Neutrophil (primary cell): Measurements from ENCODE around the gene SOST.

Experiments used
- H3K27ac ChIP-seq: fragments of 200-600 bp; sonication (generic); 2 replicates; pipeline ENCODE4 v1.5.1; 2016; ENCODE audit warnings: mild to moderate bottlenecking, moderate library complexity
- H3K27me3 ChIP-seq: fragments of 200-600 bp; sonication (generic); 2 replicates; pipeline ENCODE4 v1.6.0; 2016; ENCODE audit warnings: mild to moderate bottlenecking
- H3K36me3 ChIP-seq: fragments of 200-600 bp; sonication (generic); 2 replicates; pipeline ENCODE4 v1.5.1; 2017
- H3K4me1 ChIP-seq, 2 experiments: fragments of 200-600 bp in 1 of 2; sonication (generic) in 1 of 2; 1 replicate in 1 of 2; 2 replicates in 1 of 2; pipeline versions ENCODE4 v1.5.1 to v1.6.1; 2013 to 2016; ENCODE audit warnings: low read depth in 1 of 2, low read length in 1 of 2, mild to moderate bottlenecking in 1 of 2, moderate library complexity in 1 of 2; ENCODE audit not compliant: control insufficient read depth in 1 of 2, insufficient read depth in 1 of 2
- H3K4me3 ChIP-seq, 2 experiments: fragments of 200-600 bp in 1 of 2; sonication (generic) in 1 of 2; 1 replicate in 1 of 2; 2 replicates in 1 of 2; pipeline ENCODE4 v1.5.1; 2013 to 2016; ENCODE audit warnings: low read depth in 1 of 2, low read length in 1 of 2, mild to moderate bottlenecking in 1 of 2, moderate library complexity in 1 of 2
- H3K9me3 ChIP-seq: fragments of 200-600 bp; sonication (generic); 2 replicates; pipeline ENCODE4 v1.5.1; 2016
- TF ChIP-seq, protein P1 (sequence below): fragments of 200-600 bp; sonication (generic); IDR thresholded peaks from 2 replicates; pipeline ENCODE4 v1.5.1; 2016; ENCODE audit warnings: antibody characterized with exemption

The SOST gene

DNA sequence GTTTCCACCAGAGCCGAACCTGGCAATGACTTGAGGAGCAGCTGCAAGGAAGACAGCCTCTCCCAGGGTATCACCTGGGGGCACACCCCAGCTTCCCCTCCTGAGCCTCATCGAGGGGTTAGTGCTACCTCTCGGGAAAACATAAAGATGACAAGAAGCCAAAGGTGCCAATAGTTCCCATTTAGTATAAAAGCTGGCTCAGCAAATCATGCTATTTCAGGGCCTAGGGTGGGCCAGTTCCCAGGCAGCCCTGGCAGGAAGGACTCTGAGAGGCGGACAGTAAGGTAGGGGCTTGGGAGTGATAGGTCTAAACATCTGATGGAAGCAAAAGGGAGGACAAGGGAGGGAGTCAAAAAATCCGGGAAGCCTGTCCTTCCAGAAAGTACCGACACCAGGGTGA, 46.2 kb downstream of the SOST start:
- no peaks in the 10 kb centered on the region for H3K9me3 ChIP-seq
- TF ChIP-seq, protein P1, sequence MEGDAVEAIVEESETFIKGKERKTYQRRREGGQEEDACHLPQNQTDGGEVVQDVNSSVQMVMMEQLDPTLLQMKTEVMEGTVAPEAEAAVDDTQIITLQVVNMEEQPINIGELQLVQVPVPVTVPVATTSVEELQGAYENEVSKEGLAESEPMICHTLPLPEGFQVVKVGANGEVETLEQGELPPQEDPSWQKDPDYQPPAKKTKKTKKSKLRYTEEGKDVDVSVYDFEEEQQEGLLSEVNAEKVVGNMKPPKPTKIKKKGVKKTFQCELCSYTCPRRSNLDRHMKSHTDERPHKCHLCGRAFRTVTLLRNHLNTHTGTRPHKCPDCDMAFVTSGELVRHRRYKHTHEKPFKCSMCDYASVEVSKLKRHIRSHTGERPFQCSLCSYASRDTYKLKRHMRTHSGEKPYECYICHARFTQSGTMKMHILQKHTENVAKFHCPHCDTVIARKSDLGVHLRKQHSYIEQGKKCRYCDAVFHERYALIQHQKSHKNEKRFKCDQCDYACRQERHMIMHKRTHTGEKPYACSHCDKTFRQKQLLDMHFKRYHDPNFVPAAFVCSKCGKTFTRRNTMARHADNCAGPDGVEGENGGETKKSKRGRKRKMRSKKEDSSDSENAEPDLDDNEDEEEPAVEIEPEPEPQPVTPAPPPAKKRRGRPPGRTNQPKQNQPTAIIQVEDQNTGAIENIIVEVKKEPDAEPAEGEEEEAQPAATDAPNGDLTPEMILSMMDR = no peak
- no peak overlapping the region for H3K4me3 ChIP-seq
- no peak overlapping the region for H3K27ac ChIP-seq
- H3K4me1 ChIP-seq = peaks cover 19 to 23% of the 10 kb centered on the region in 2 experiments
- H3K27me3 ChIP-seq = peaks cover 51% of the 10 kb centered on the region
- H3K36me3 ChIP-seq = no peaks in the 10 kb centered on the region

DNA sequence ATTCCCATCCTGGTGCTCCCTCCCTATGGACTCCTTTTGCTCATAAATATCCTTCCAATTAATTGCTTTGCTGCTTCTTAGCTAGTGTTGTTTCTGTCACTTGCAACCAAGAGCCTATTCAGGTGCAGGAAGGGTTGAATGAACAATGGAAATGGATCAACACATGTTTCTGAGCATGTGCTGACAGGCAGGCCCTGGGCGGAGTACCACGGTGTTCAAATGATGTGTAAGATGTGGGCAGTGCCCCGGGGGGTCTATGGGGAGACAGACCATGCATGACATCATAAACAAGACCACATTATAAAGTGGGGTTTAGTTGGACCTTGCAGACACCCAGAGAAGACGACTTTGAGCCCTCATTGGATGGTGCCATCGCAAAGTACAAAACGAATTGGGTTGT, 48.5 kb downstream of the SOST start:
- Histone ChIP-seq H3K4me1 (peaks cover 19 to 23% of the 10 kb centered on the region in 2 experiments), H3K9me3 (no peaks in the 10 kb centered on the region), H3K36me3 (no peaks in the 10 kb centered on the region), H3K27ac (no peak overlapping the region), H3K27me3 (peaks cover 46% of the 10 kb centered on the region), H3K4me3 (no peak overlapping the region)
- TF ChIP-seq, protein P1 = no peak

DNA sequence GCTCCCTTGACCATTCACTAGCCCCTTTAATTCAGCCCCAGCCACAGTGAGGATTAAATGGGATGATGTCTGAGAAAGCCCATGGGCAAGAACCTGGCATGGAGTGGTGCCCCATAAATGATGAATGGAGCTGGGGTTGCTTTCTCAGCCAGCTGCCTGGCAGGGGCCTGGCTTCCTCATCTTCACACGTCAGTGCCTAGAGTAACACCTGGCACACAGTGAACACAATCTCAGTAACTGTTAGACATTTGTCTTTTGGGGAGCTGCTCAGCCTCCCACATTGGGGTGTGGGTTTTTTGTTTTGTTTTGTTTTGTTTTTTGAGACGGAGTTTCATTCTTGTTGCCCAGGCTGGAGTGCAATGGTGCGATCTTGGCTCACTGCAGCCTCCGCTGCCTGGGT, 49.4 kb downstream of the SOST start:
- Histone ChIP-seq H3K4me3 (no peak overlapping the region), H3K27me3 (peaks cover 41% of the 10 kb centered on the region), H3K4me1 (peaks cover 15 to 18% of the 10 kb centered on the region in 2 experiments), H3K27ac (no peak overlapping the region), H3K9me3 (no peaks in the 10 kb centered on the region), H3K36me3 (no peaks in the 10 kb centered on the region)
- TF ChIP-seq, protein P1 = no peak

DNA sequence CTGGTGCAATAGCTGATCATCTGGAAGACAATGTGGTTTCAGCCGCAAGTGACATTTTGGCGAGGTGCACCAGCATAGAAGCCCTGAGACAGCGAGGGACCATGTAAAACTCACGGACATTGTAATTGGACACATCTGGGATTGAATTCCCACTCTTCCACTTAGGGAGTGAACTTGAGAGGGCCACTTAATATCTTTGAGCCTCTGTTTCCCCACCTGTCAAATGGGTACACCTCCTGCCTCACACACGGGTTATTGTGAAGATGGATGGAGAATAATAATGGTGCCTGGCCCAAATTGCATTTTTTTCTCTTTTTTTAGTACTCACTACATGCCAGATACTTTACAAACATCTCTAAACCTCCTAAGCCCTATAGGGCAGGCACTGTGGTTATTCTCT, 51.4 kb downstream of the SOST start:
- Histone ChIP-seq H3K36me3 (no peaks in the 10 kb centered on the region), H3K27me3 (peaks cover 30% of the 10 kb centered on the region), H3K4me1 (no peaks in the 10 kb centered on the region), H3K4me3 (no peak overlapping the region), H3K9me3 (no peaks in the 10 kb centered on the region), H3K27ac (no peak overlapping the region)
- TF ChIP-seq, protein P1 = no peak

DNA sequence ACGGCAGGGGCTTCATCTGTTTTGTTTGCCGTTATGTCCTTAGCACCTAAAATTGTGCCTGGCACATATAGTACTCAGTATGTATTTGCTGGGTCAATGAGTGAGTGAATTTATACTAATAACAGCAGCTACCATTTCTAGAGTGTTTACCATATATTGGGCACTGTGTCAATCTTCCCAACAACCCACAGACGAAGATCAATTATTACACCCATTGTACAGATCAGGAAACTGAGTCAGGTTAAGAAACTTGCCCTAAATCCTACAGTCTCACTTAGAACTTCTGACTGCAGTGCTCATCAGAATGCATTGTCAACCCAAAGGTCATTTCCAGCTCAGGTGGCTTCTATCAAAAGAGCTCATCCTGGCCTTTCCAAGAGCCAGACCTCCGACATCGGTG, 52.4 kb downstream of the SOST start:
- no peaks in the 10 kb centered on the region for H3K9me3 ChIP-seq
- H3K4me3 ChIP-seq = no peak overlapping the region
- H3K27ac ChIP-seq = no peak overlapping the region
- peaks cover 37% of the 10 kb centered on the region for H3K27me3 ChIP-seq
- H3K4me1 ChIP-seq = no peaks in the 10 kb centered on the region
- TF ChIP-seq, protein P1 = no peak
- no peaks in the 10 kb centered on the region for H3K36me3 ChIP-seq
